ENCODE data around the gene WWC2.

DNA sequence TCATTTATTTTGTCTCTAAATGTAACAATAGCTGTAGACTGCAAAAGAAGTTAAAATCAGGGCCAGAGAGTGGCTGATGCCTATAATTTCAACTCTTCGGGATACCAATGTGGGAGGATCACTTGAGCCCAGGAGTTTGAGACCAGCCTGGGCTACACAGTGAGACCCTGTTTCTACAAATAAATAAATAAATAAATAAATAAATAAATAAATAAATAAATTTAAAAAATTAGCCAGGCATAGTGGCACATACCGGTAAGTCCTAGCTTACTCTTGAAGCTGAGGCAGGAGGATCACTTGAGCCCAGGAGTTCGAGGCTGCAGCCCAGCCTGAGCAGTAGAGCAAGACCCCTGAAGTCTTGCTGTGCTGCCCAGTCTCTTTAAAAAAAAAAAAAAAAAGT, 79.1 kb downstream of the WWC2 start:
- TF ChIP-seq, protein P1, sequence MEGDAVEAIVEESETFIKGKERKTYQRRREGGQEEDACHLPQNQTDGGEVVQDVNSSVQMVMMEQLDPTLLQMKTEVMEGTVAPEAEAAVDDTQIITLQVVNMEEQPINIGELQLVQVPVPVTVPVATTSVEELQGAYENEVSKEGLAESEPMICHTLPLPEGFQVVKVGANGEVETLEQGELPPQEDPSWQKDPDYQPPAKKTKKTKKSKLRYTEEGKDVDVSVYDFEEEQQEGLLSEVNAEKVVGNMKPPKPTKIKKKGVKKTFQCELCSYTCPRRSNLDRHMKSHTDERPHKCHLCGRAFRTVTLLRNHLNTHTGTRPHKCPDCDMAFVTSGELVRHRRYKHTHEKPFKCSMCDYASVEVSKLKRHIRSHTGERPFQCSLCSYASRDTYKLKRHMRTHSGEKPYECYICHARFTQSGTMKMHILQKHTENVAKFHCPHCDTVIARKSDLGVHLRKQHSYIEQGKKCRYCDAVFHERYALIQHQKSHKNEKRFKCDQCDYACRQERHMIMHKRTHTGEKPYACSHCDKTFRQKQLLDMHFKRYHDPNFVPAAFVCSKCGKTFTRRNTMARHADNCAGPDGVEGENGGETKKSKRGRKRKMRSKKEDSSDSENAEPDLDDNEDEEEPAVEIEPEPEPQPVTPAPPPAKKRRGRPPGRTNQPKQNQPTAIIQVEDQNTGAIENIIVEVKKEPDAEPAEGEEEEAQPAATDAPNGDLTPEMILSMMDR (IDR thresholded peaks at IDR 0.05) = no peak
- no peak for TF ChIP-seq POLR2A (IDR thresholded peaks at IDR 0.05)

All from esophagus squamous epithelium (tissue), 4 donors.